Liver (tissue), 9 donors: Measurements from ENCODE around the gene ST6GALNAC2. TPM values are rescaled to one million over a fixed set of nuclear protein-coding genes. Genes with fewer than 3 reads are reported as not detected.

Experiments used
- DNase-seq: peaks from one replicate; pipeline ENCODE4 v3.0.0-alpha.2; 2017; ENCODE audit warnings: low spot score
- H3K27ac ChIP-seq, 2 donors: one replicate each; pipeline ENCODE4 v1.7.0; 2013; ENCODE audit warnings: inconsistent platforms in 2 of 2, low read length in 2 of 2, control low read depth in 1 of 2, low read depth in 1 of 2, mild to moderate bottlenecking in 1 of 2
- H3K27me3 ChIP-seq, 4 donors: one replicate each; pipeline versions ENCODE4 v1.6.1 to v1.7.0; 2013; ENCODE audit warnings: low read length in 3 of 4, inconsistent platforms in 1 of 4, mild to moderate bottlenecking in 1 of 4, moderate library complexity in 1 of 4; ENCODE audit not compliant: control insufficient read depth in 4 of 4, insufficient read depth in 4 of 4
- H3K36me3 ChIP-seq, 4 donors: one replicate each; pipeline versions ENCODE4 v1.6.1 to v1.7.0; 2013; ENCODE audit warnings: low read length in 3 of 4, mild to moderate bottlenecking in 3 of 4, low read depth in 1 of 4, moderate library complexity in 1 of 4; ENCODE audit not compliant: control insufficient read depth in 4 of 4, insufficient read depth in 3 of 4
- H3K4me1 ChIP-seq, 4 donors: one replicate each; pipeline versions ENCODE4 v1.6.1 to v1.7.0; 2013; ENCODE audit warnings: low read length in 3 of 4, mild to moderate bottlenecking in 3 of 4, moderate library complexity in 1 of 4; ENCODE audit not compliant: control insufficient read depth in 4 of 4, insufficient read depth in 4 of 4
- H3K4me3 ChIP-seq, 3 donors: one replicate each; pipeline versions ENCODE4 v1.6.1 to v1.7.0; 2013; ENCODE audit warnings: low read length in 3 of 3, control low read depth in 1 of 3, low read depth in 1 of 3, mild to moderate bottlenecking in 1 of 3
- H3K9ac ChIP-seq, 2 donors: one replicate each; pipeline ENCODE4 v1.7.0; 2013; ENCODE audit warnings: low read length in 2 of 2, mild to moderate bottlenecking in 2 of 2, moderate library complexity in 2 of 2, control low read depth in 1 of 2, low read depth in 1 of 2
- H3K9me3 ChIP-seq, 4 donors: one replicate each; pipeline versions ENCODE4 v1.6.1 to v1.7.0; 2013; ENCODE audit warnings: low read length in 3 of 4; ENCODE audit not compliant: control insufficient read depth in 4 of 4
- EGR1 ChIP-seq, 2 donors: IDR thresholded peaks; 2 replicates each; pipeline ENCODE4 v1.6.1; 2016 to 2018; ENCODE audit warnings: antibody characterized with exemption in 2 of 2, low read depth in 2 of 2
- FOXA1 ChIP-seq: IDR thresholded peaks from 2 replicates; pipeline ENCODE4 v1.6.1; 2016; ENCODE audit warnings: antibody characterized with exemption
- FOXA2 ChIP-seq: IDR thresholded peaks from 2 replicates; pipeline ENCODE4 v1.6.1; 2016; ENCODE audit warnings: antibody characterized with exemption
- GABPA ChIP-seq, 2 donors: IDR thresholded peaks in 1 of 2; conservative IDR thresholded peaks in 1 of 2; 2 replicates each; pipeline ENCODE4 v1.6.1; 2016; ENCODE audit warnings: antibody characterized with exemption in 2 of 2, mild to moderate bottlenecking in 1 of 2, moderate library complexity in 1 of 2
- HNF4A ChIP-seq, 2 donors: conservative IDR thresholded peaks; 2 replicates each; pipeline ENCODE4 v1.6.1; 2016; ENCODE audit warnings: antibody characterized with exemption in 2 of 2, mild to moderate bottlenecking in 2 of 2
- HNF4G ChIP-seq: IDR thresholded peaks from 2 replicates; pipeline ENCODE4 v1.6.1; 2016; ENCODE audit warnings: antibody characterized with exemption
- JUND ChIP-seq, 2 donors: IDR thresholded peaks; 2 replicates each; pipeline ENCODE4 v1.6.1; 2016; ENCODE audit warnings: antibody characterized with exemption in 2 of 2
- NR2F2 ChIP-seq: IDR thresholded peaks from 2 replicates; pipeline ENCODE4 v1.6.1; 2016; ENCODE audit warnings: antibody characterized with exemption
- RAD21 ChIP-seq, 2 donors: IDR thresholded peaks; 2 replicates each; pipeline ENCODE4 v1.6.1; 2016; ENCODE audit warnings: antibody characterized with exemption in 2 of 2, mild to moderate bottlenecking in 2 of 2
- RXRA ChIP-seq, 2 donors: IDR thresholded peaks; 2 replicates each; pipeline ENCODE4 v1.6.1; 2017 to 2018; ENCODE audit warnings: antibody characterized with exemption in 2 of 2, mild to moderate bottlenecking in 1 of 2
- SP1 ChIP-seq: IDR thresholded peaks from 2 replicates; pipeline ENCODE4 v1.6.1; 2018; ENCODE audit warnings: antibody characterized with exemption, mild to moderate bottlenecking
- TAF1 ChIP-seq: conservative IDR thresholded peaks from 2 replicates; pipeline ENCODE4 v1.6.1; 2016; ENCODE audit warnings: antibody characterized with exemption, mild to moderate bottlenecking
- YY1 ChIP-seq: IDR thresholded peaks from 2 replicates; pipeline ENCODE4 v1.6.1; 2016; ENCODE audit warnings: antibody characterized with exemption, mild to moderate bottlenecking
- WGBS: extraction: QIAGEN DNeasy Blood & Tissue Kit; methylation state at CpG from one replicate; pipeline ENCODE4 v1.1.7; 2013; 5-methylcytosine and 5-hydroxymethylcytosine counted together
- polyA plus RNA-seq, 2 donors: library from polyadenylated mRNA; stranded (reverse) in 1 of 2; unstranded in 1 of 2; fragments of 200-250 nt in 1 of 2; fragments of >200 nt in 1 of 2; fragmentation: Nextera tagmentation in 1 of 2; extraction: Ambion mirVana in 1 of 2; gene quantifications; one replicate each; pipeline versions ENCODE4 v1.2.1 to v1.2.3, GENCODE V29; 2013 to 2015
- total RNA-seq, 2 donors: library from RNA; depleted of rRNA; stranded (reverse); fragments of >200 nt; gene quantifications; one replicate each; pipeline ENCODE4 v1.2.3, GENCODE V29; 2014
- TF ChIP-seq, protein P1 (sequence below): IDR thresholded peaks from 2 replicates; pipeline ENCODE4 v1.6.1; 2016; ENCODE audit warnings: antibody characterized with exemption
- TF ChIP-seq, protein P2 (sequence below): fragments of 150-350 bp; IDR thresholded peaks from 2 replicates; pipeline ENCODE4 v1.5.1; 2017; ENCODE audit warnings: improper control_type of control experiment, low read depth, low read length; ENCODE audit not compliant: missing input control
- TF ChIP-seq, protein P3 (sequence below): IDR thresholded peaks from 2 replicates; pipeline ENCODE4 v1.6.1; 2016; ENCODE audit warnings: antibody characterized with exemption, mild to moderate bottlenecking
- TF ChIP-seq, protein P4 (sequence below): IDR thresholded peaks from 2 replicates; pipeline ENCODE4 v1.6.1; 2016; ENCODE audit warnings: antibody characterized with exemption
- TF ChIP-seq, protein P5 (sequence below): IDR thresholded peaks from 2 replicates; pipeline ENCODE4 v1.6.1; 2016; ENCODE audit warnings: antibody characterized with exemption
- donor health status: healthy.
- donor health status: healthy.
- donor health status: healthy.
- donor health status: healthy.
- donor health status: healthy.

Gene ST6GALNAC2
- total and polyA plus RNA-seq, 4 donors: 0.52 to 2.6 (median 1.1) TPM

DNA sequence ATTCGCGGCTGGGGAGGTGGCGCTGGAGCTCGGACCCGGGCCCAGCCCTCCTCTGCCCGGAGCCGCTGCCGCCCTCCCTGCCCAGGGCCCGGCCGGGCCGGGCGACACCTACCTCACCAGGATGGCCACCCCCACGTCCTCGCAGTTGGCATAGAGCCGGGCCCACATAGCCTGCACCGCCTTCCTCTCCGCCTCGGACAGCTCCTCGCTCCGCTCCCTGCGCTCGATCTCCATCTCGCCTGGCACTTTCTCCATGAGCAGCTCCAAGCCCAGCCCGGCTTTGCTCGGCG, 48.4 kb downstream of the ST6GALNAC2 start:
- Histone ChIP-seq H3K9ac (no peak overlapping the region), H3K9me3 (no peaks in the 10 kb centered on the region), H3K27me3 (no peaks in the 10 kb centered on the region), H3K36me3 (no peaks in the 10 kb centered on the region), H3K27ac (peak overlapping the region; percentile 23 to 31), H3K4me3 (peak overlapping the region in 1 of 3 donors; percentile 46), H3K4me1 (peaks cover 2 to 15% (median 8%) of the 10 kb centered on the region in 4 donors)
- DNase-seq: no peak
- 14% methylated on average over 26 of the region's 26 CpGs for WGBS
- TF ChIP-seq FOXA1 (no peak), TAF1 (no peak), SP1 (no peak), NR2F2 (no peak), HNF4G (no peak), HNF4A (conservative IDR thresholded peaks at IDR 0.05) (no peak), RAD21 (IDR thresholded peaks at IDR 0.05) (no peak), FOXA2 (no peak), YY1 (no peak), EGR1 (IDR thresholded peaks at IDR 0.05; ENCODE audit: low read depth in 2 of 2) (no peak), JUND (IDR thresholded peaks at IDR 0.05) (no peak)
- TF ChIP-seq, protein P1, sequence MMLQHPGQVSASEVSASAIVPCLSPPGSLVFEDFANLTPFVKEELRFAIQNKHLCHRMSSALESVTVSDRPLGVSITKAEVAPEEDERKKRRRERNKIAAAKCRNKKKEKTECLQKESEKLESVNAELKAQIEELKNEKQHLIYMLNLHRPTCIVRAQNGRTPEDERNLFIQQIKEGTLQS: no peak
- TF ChIP-seq, protein P2, sequence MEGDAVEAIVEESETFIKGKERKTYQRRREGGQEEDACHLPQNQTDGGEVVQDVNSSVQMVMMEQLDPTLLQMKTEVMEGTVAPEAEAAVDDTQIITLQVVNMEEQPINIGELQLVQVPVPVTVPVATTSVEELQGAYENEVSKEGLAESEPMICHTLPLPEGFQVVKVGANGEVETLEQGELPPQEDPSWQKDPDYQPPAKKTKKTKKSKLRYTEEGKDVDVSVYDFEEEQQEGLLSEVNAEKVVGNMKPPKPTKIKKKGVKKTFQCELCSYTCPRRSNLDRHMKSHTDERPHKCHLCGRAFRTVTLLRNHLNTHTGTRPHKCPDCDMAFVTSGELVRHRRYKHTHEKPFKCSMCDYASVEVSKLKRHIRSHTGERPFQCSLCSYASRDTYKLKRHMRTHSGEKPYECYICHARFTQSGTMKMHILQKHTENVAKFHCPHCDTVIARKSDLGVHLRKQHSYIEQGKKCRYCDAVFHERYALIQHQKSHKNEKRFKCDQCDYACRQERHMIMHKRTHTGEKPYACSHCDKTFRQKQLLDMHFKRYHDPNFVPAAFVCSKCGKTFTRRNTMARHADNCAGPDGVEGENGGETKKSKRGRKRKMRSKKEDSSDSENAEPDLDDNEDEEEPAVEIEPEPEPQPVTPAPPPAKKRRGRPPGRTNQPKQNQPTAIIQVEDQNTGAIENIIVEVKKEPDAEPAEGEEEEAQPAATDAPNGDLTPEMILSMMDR: no peak
- TF ChIP-seq, protein P3, sequence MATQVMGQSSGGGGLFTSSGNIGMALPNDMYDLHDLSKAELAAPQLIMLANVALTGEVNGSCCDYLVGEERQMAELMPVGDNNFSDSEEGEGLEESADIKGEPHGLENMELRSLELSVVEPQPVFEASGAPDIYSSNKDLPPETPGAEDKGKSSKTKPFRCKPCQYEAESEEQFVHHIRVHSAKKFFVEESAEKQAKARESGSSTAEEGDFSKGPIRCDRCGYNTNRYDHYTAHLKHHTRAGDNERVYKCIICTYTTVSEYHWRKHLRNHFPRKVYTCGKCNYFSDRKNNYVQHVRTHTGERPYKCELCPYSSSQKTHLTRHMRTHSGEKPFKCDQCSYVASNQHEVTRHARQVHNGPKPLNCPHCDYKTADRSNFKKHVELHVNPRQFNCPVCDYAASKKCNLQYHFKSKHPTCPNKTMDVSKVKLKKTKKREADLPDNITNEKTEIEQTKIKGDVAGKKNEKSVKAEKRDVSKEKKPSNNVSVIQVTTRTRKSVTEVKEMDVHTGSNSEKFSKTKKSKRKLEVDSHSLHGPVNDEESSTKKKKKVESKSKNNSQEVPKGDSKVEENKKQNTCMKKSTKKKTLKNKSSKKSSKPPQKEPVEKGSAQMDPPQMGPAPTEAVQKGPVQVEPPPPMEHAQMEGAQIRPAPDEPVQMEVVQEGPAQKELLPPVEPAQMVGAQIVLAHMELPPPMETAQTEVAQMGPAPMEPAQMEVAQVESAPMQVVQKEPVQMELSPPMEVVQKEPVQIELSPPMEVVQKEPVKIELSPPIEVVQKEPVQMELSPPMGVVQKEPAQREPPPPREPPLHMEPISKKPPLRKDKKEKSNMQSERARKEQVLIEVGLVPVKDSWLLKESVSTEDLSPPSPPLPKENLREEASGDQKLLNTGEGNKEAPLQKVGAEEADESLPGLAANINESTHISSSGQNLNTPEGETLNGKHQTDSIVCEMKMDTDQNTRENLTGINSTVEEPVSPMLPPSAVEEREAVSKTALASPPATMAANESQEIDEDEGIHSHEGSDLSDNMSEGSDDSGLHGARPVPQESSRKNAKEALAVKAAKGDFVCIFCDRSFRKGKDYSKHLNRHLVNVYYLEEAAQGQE: no peak
- TF ChIP-seq, protein P4, sequence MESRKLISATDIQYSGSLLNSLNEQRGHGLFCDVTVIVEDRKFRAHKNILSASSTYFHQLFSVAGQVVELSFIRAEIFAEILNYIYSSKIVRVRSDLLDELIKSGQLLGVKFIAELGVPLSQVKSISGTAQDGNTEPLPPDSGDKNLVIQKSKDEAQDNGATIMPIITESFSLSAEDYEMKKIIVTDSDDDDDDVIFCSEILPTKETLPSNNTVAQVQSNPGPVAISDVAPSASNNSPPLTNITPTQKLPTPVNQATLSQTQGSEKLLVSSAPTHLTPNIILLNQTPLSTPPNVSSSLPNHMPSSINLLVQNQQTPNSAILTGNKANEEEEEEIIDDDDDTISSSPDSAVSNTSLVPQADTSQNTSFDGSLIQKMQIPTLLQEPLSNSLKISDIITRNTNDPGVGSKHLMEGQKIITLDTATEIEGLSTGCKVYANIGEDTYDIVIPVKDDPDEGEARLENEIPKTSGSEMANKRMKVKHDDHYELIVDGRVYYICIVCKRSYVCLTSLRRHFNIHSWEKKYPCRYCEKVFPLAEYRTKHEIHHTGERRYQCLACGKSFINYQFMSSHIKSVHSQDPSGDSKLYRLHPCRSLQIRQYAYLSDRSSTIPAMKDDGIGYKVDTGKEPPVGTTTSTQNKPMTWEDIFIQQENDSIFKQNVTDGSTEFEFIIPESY: no peak

DNA sequence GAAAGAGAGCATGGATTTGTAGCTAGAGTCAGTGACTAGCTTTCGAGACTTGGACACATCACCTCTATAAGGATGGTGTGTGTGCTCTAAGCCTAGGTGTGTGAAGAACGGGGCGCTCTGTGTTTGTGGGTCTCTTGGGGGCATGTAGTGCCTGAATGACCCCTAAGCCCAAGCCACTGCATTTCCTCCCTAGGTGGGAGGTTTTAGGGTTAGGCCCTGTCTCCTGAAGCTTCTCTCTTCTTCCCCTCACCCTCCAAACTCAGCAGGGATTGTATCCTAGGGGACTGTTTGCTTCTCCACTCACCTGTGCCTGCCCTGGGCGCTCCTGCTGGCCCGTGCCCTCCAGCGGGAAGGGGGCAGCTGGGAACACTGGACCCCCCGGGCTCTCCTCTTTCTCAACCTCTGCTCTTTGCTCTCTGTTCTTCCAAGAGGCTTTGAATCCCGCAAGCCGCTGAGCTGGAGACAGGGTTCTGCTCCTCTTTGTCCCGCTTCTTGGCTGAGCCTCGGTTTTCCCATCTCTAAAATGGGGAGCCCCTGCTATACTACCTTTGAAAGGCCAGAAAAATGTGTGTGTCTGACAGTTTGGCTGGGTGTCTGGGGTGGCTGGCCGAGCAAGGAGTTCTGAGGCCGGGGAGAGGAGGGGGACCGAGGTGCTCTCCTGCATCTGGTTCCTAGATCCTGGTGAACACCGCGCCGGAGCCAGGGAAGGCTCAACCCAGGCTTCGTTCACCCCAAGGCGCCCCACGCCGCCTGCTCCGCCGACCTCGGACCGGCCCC, 49.0 kb downstream of the ST6GALNAC2 start:
- no peaks in the 10 kb centered on the region for H3K36me3 ChIP-seq
- H3K9ac ChIP-seq: no peak overlapping the region
- H3K27ac ChIP-seq: peak overlapping the region; percentile 23 to 31
- no peaks in the 10 kb centered on the region for H3K27me3 ChIP-seq
- H3K9me3 ChIP-seq: no peaks in the 10 kb centered on the region
- DNase-seq: no peak
- peaks cover 5 to 19% (median 8%) of the 10 kb centered on the region in 4 donors for H3K4me1 ChIP-seq
- 66% methylated on average over 25 of the region's 25 CpGs for WGBS
- peak overlapping the region in 1 of 3 donors; percentile 46 for H3K4me3 ChIP-seq
- no peak for TF ChIP-seq RXRA (IDR thresholded peaks at IDR 0.05)
- no peak for TF ChIP-seq FOXA2
- TF ChIP-seq NR2F2: no peak
- TF ChIP-seq, protein P5, sequence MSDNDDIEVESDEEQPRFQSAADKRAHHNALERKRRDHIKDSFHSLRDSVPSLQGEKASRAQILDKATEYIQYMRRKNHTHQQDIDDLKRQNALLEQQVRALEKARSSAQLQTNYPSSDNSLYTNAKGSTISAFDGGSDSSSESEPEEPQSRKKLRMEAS: no peak
- TF ChIP-seq HNF4A (conservative IDR thresholded peaks at IDR 0.05): no peak
- no peak for TF ChIP-seq SP1
- no peak for TF ChIP-seq GABPA (IDR thresholded peaks at IDR 0.05 in 1 of 2, conservative IDR thresholded peaks at IDR 0.05 in 1 of 2)
- no peak for TF ChIP-seq FOXA1
- no peak for TF ChIP-seq HNF4G
- no peak for TF ChIP-seq YY1
- TF ChIP-seq JUND (IDR thresholded peaks at IDR 0.05): no peak
- TF ChIP-seq, protein P2: no peak
- TF ChIP-seq, protein P1: no peak
